ENCODE measurements around the gene RND3.

The RND3 gene

DNA sequence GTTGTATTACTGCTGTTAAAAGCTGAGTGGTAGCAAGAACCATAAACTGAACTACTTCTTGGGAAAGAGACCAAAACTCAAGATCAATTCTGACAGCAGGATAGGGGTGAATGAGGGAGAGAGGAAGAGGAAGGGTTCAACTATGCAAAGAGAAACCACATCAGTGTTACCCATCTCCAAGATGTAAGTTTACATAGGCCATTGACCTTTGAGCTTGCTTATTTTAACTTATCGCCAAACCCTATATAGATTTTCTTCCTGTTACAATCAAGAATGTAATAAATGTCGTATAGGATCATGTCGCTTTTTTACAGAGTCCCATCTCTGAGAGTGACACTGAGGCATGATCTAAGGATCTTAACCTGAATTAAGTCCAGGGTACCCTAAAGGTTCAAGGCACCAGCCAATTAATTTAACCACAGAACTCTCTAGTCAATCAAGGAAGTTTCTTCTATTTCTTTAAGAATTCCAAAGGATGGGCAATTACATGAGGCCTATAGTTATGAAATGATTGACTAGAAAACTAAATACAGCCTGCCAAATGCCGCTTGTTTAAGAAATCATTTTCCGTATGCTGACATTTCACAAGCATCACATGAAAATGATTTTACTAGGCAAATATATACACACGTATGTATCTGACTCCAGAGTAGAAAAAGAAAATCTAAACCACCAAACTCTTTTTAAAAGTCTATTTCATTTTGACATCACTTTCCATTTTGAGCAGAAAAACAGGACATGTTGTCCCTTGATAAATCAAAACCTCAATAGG is 11.8 kb downstream of the RND3 start:
- no peak overlapping the region for H3K27ac ChIP-seq (ENCODE audit: low read length)
- no CpG with 5 or more reads among the region's 6 CpGs for WGBS (ENCODE audit: insufficient coverage, insufficient read length)
- no peaks in the 10 kb centered on the region for H3K9me3 ChIP-seq (ENCODE audit: control insufficient read depth, insufficient read depth, low read length)
- no peak overlapping the region for H3K4me3 ChIP-seq (ENCODE audit: low read length)
- H3K36me3 ChIP-seq (ENCODE audit: control insufficient read depth, insufficient read depth, low read length), result peaks cover 7% of the 10 kb centered on the region; the same call in 1 of the 2 replicates
- H3K27me3 ChIP-seq (ENCODE audit: control insufficient read depth, insufficient read depth, low read length), result no peaks in the 10 kb centered on the region
- no peak for DNase-seq (ENCODE audit: low read depth, low spot score)
- peaks cover 1% of the 10 kb centered on the region for H3K4me1 ChIP-seq (ENCODE audit: control insufficient read depth, insufficient read depth, low read length)

DNA sequence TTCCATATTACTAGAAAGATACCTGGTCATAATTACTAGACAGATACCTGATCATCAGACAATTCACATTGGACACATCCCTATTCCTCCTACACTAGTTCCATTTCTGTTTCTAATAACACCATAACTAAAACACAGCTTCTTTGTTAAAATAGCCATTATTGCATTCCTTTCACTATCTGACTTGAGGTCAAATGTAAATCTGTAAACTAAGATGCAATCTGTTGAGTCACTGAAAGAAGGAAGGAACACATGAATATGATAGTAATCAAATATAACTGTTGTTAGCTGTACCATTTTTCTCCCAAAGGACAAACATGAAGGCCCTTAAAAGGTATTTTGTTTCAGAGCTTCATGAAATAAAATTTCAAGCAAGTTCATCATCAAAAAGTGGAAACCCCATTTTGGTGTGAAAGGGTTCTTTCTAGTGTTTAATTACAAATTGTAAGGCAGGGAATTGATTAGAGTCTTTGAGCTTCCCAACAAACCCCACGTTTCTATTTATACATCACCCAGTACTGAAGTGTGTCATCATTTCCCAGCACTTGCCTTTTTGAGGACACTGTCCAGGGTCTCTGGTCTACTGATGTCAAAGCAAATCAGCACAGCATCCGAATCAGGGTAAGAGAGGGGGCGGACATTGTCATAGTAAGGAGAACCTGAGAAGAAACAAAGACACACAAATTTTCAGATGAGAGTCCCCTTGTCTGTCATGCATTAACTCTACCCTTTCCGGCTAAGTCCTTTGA is 13.0 kb downstream of the RND3 start:
- DNase-seq (ENCODE audit: low read depth, low spot score), result no peak
- H3K27me3 ChIP-seq (ENCODE audit: control insufficient read depth, insufficient read depth, low read length), result no peaks in the 10 kb centered on the region
- H3K9me3 ChIP-seq (ENCODE audit: control insufficient read depth, insufficient read depth, low read length), result no peaks in the 10 kb centered on the region
- H3K4me3 ChIP-seq (ENCODE audit: low read length), result no peak overlapping the region
- no CpG with 5 or more reads among the region's 4 CpGs for WGBS (ENCODE audit: insufficient coverage, insufficient read length)
- H3K4me1 ChIP-seq (ENCODE audit: control insufficient read depth, insufficient read depth, low read length), result peaks cover 1% of the 10 kb centered on the region
- peaks cover 10% of the 10 kb centered on the region; the same call in 1 of the 2 replicates for H3K36me3 ChIP-seq (ENCODE audit: control insufficient read depth, insufficient read depth, low read length)
- H3K27ac ChIP-seq (ENCODE audit: low read length), result no peak overlapping the region

GRCh38 chr2:150473767-150474166 is 13.7 kb downstream of the RND3 start:
- Histone ChIP-seq H3K9me3 (ENCODE audit: control insufficient read depth, insufficient read depth, low read length) (no peaks in the 10 kb centered on the region), H3K36me3 (ENCODE audit: control insufficient read depth, insufficient read depth, low read length) (peaks cover 10% of the 10 kb centered on the region; the same call in 1 of the 2 replicates), H3K27ac (ENCODE audit: low read length) (no peak overlapping the region), H3K27me3 (ENCODE audit: control insufficient read depth, insufficient read depth, low read length) (no peaks in the 10 kb centered on the region), H3K4me1 (ENCODE audit: control insufficient read depth, insufficient read depth, low read length) (peaks cover 1% of the 10 kb centered on the region), H3K4me3 (ENCODE audit: low read length) (no peak overlapping the region)
- DNase-seq (ENCODE audit: low read depth, low spot score), result no peak
- WGBS (ENCODE audit: insufficient coverage, insufficient read length), result no CpG with 5 or more reads among the region's 3 CpGs

GRCh38 chr2:150472511-150472899 is 15.0 kb downstream of the RND3 start:
- no CpG with 5 or more reads among the region's 2 CpGs for WGBS (ENCODE audit: insufficient coverage, insufficient read length)
- H3K9me3 ChIP-seq (ENCODE audit: control insufficient read depth, insufficient read depth, low read length), result no peaks in the 10 kb centered on the region
- no peak for DNase-seq (ENCODE audit: low read depth, low spot score)
- no peaks in the 10 kb centered on the region for H3K27me3 ChIP-seq (ENCODE audit: control insufficient read depth, insufficient read depth, low read length)
- peaks cover 10% of the 10 kb centered on the region; the same call in 1 of the 2 replicates for H3K36me3 ChIP-seq (ENCODE audit: control insufficient read depth, insufficient read depth, low read length)
- H3K27ac ChIP-seq (ENCODE audit: low read length), result no peak overlapping the region
- no peaks in the 10 kb centered on the region; the same call in 1 of the 2 replicates for H3K4me1 ChIP-seq (ENCODE audit: control insufficient read depth, insufficient read depth, low read length)
- no peak overlapping the region for H3K4me3 ChIP-seq (ENCODE audit: low read length)

DNA sequence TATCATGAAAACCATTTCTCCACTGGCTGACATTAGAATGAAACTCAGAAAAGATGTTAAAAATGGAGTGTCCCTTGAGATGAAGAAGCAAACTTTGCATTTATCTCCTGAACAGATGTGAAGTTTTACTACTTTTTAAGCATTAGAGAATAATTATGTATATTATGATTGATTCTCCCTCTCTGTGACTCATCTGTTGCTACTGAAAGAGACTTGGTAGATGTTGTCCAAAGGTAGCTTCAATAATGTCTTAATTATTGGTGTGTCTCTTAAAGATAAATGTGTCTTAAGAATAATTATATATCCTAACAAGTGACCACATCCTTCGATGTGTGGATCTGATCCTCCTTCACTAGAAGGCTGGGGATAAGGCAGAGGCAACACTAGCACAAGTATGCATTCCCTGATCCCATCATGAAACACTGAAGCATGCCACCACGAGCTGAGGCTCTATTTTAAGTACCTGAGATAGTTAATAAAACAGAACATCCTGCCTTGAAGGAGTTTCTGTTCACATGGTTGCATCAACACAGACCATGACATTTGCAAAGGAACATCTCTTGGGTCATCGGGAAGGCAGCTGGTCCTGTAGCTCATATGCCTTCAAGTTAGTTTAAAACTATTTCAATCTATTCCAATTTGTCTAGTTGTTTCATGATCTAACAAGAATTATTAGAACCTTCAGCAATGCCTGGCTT is 15.5 kb downstream of the RND3 start:
- no peaks in the 10 kb centered on the region for H3K4me1 ChIP-seq (ENCODE audit: control insufficient read depth, insufficient read depth, low read length)
- H3K9me3 ChIP-seq (ENCODE audit: control insufficient read depth, insufficient read depth, low read length), result no peaks in the 10 kb centered on the region
- H3K36me3 ChIP-seq (ENCODE audit: control insufficient read depth, insufficient read depth, low read length), result peaks cover 10% of the 10 kb centered on the region; the same call in 1 of the 2 replicates
- H3K27me3 ChIP-seq (ENCODE audit: control insufficient read depth, insufficient read depth, low read length), result no peaks in the 10 kb centered on the region
- no peak overlapping the region for H3K4me3 ChIP-seq (ENCODE audit: low read length)
- DNase-seq (ENCODE audit: low read depth, low spot score), result no peak
- WGBS (ENCODE audit: insufficient coverage, insufficient read length), result no CpG with 5 or more reads among the region's 3 CpGs
- no peak overlapping the region for H3K27ac ChIP-seq (ENCODE audit: low read length)

DNA sequence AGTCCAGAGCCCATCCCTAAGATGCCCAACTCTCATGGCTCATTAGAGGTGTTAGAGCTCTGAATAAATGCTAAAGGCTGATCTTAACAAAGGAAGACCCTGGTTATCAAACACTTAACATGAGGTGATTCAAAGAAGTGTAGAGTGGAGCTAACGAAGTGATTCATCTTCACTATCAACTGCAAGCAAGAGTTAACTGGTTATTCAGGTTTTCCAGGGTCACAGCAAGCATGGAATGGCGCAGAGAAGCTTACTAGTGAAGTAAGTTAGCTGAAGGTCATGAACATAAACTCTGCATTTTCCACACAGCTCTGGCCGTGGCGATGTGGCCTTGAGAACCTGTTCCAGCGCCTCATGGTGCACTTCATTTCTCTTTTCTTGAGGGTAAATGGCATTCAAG is 17.0 kb downstream of the RND3 start:
- Histone ChIP-seq H3K36me3 (ENCODE audit: control insufficient read depth, insufficient read depth, low read length) (peaks cover 10% of the 10 kb centered on the region; the same call in 1 of the 2 replicates), H3K27me3 (ENCODE audit: control insufficient read depth, insufficient read depth, low read length) (no peaks in the 10 kb centered on the region), H3K4me3 (ENCODE audit: low read length) (no peak overlapping the region), H3K27ac (ENCODE audit: low read length) (no peak overlapping the region), H3K9me3 (ENCODE audit: control insufficient read depth, insufficient read depth, low read length) (no peaks in the 10 kb centered on the region), H3K4me1 (ENCODE audit: control insufficient read depth, insufficient read depth, low read length) (no peaks in the 10 kb centered on the region)
- WGBS (ENCODE audit: insufficient coverage, insufficient read length), result no CpG with 5 or more reads among the region's 5 CpGs
- no peak for DNase-seq (ENCODE audit: low read depth, low spot score)

DNA sequence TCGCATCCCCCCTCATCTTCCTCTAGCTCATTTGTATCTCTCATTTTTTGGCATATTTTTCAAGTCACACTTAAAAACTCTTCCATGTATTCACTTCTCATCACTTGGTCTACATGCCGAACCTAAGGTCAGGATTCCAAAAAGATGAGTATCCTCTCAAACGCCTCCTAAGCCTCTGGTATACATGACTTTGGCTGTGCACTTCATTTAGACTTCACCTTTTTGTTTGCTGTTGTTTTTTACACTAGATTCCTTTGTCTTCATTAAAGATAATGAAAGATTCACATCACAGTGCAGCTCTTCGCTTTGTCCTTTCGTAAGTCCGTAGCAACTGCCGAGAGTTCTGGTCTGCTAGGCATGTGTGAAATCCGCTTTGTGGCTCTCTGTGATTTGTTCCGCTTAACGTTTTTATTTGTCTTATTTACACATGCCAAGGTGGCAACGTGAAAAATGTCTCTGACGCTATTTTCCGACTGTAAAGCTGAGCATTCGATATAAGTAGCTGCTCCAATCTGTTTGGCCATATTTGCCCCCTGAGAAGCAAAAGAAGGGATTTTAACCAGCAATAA is 17.7 kb downstream of the RND3 start:
- no peaks in the 10 kb centered on the region for H3K27me3 ChIP-seq (ENCODE audit: control insufficient read depth, insufficient read depth, low read length)
- no peaks in the 10 kb centered on the region for H3K4me1 ChIP-seq (ENCODE audit: control insufficient read depth, insufficient read depth, low read length)
- H3K4me3 ChIP-seq (ENCODE audit: low read length), result no peak overlapping the region
- no peak for DNase-seq (ENCODE audit: low read depth, low spot score)
- WGBS (ENCODE audit: insufficient coverage, insufficient read length), result no CpG with 5 or more reads among the region's 14 CpGs
- H3K9me3 ChIP-seq (ENCODE audit: control insufficient read depth, insufficient read depth, low read length), result no peaks in the 10 kb centered on the region
- peaks cover 10% of the 10 kb centered on the region; the same call in 1 of the 2 replicates for H3K36me3 ChIP-seq (ENCODE audit: control insufficient read depth, insufficient read depth, low read length)
- no peak overlapping the region for H3K27ac ChIP-seq (ENCODE audit: low read length)

GRCh38 chr2:150468350-150468960 is 19.0 kb downstream of the RND3 start:
- no CpG with 5 or more reads among the region's 7 CpGs for WGBS (ENCODE audit: insufficient coverage, insufficient read length)
- Histone ChIP-seq H3K27ac (ENCODE audit: low read length) (no peak overlapping the region), H3K36me3 (ENCODE audit: control insufficient read depth, insufficient read depth, low read length) (peaks cover 6% of the 10 kb centered on the region; the same call in 1 of the 2 replicates), H3K4me3 (ENCODE audit: low read length) (no peak overlapping the region), H3K27me3 (ENCODE audit: control insufficient read depth, insufficient read depth, low read length) (no peaks in the 10 kb centered on the region), H3K4me1 (ENCODE audit: control insufficient read depth, insufficient read depth, low read length) (no peaks in the 10 kb centered on the region), H3K9me3 (ENCODE audit: control insufficient read depth, insufficient read depth, low read length) (no peaks in the 10 kb centered on the region)
- DNase-seq (ENCODE audit: low read depth, low spot score), result no peak

- H3K27me3 ChIP-seq (ENCODE audit: control insufficient read depth, insufficient read depth, low read length), result no peaks in the 10 kb centered on the region
- WGBS (ENCODE audit: insufficient coverage, insufficient read length), result no CpG with 5 or more reads among the region's 2 CpGs
- no peak for DNase-seq (ENCODE audit: low read depth, low spot score)
- H3K27ac ChIP-seq (ENCODE audit: low read length), result no peak overlapping the region
- H3K4me3 ChIP-seq (ENCODE audit: low read length), result no peak overlapping the region
- H3K4me1 ChIP-seq (ENCODE audit: control insufficient read depth, insufficient read depth, low read length), result no peaks in the 10 kb centered on the region
- H3K36me3 ChIP-seq (ENCODE audit: control insufficient read depth, insufficient read depth, low read length), result peaks cover 6% of the 10 kb centered on the region; the same call in 1 of the 2 replicates
- no peaks in the 10 kb centered on the region for H3K9me3 ChIP-seq (ENCODE audit: control insufficient read depth, insufficient read depth, low read length)
Measured at GRCh38 chr2:150467621-150467963, 19.9 kb downstream of the RND3 start.

Data from iPS DF 6.9 (cell line).